Mesenteric fat pad (tissue), 1 donor: ENCODE measurements around the gene DGKG. TPM values are rescaled to one million over a fixed set of nuclear protein-coding genes. Genes with fewer than 3 reads are reported as not detected.

ENCODE experiments used
- DNase-seq: peaks from one replicate; pipeline ENCODE4 v3.0.0-alpha.2; 2020; ENCODE audit warnings: low spot score
- total RNA-seq: library from RNA; stranded (reverse); fragmentation: NEBNext Ultra II Directional; extraction: Animal tissue kit (Norgen Biotek cat#: 25700); gene quantifications from one replicate; pipeline ENCODE4 v1.2.1, GENCODE V29; 2021
- donor health status: DM: yes; HTN: yes; CAD: no.

The DGKG gene
- total RNA-seq, 1 donor from 2014 or later: 1.7 TPM

DNA sequence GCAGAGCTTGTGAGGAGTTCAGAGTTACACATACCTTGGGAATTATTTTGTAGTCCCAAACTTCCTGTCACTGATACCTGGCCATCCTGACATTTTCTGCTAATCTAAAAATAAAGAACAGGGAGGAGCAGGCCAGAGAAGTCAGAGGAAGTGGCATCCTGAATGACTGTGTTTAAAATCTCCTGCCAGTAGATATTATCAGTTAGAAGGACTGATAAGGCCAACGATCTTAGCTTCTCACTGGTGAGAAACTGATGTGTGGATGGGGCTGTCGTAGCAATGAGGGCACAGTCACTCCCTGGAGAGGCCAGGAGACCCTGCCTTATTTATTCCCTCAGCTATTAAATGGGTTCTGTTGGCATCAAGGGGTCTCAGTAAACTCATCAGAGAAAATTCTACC is 115.1 kb downstream of the DGKG start:
- no peak for DNase-seq

DNA sequence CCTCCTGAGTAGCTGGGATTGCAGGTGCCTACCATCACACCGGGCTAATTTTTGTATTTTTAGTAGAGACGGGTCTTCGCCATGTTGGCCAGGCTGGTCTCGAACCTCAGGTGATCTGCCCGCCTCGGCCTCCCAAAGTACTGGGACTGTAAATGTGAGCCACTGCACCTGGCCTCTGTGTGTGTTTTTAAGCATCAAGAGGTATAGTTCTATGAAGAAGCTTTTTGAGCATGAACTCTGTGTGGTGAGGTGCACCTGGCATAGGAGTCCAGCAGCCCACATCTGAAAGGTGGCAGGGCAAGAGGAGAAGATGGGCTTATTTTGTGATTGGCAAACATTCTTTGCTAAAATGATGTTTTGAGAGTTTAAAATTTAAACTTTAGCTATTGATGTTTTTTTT is 118.0 kb downstream of the DGKG start:
- no peak for DNase-seq

- DNase-seq: no peak
Measured at GRCh38 chr3:186241910-186242821, 119.9 kb downstream of the DGKG start.

GRCh38 chr3:186239321-186239720 is 122.7 kb downstream of the DGKG start:
- no peak for DNase-seq

- DNase-seq: no peak
Measured at GRCh38 chr3:186237915-186238314, 124.1 kb downstream of the DGKG start.

DNA sequence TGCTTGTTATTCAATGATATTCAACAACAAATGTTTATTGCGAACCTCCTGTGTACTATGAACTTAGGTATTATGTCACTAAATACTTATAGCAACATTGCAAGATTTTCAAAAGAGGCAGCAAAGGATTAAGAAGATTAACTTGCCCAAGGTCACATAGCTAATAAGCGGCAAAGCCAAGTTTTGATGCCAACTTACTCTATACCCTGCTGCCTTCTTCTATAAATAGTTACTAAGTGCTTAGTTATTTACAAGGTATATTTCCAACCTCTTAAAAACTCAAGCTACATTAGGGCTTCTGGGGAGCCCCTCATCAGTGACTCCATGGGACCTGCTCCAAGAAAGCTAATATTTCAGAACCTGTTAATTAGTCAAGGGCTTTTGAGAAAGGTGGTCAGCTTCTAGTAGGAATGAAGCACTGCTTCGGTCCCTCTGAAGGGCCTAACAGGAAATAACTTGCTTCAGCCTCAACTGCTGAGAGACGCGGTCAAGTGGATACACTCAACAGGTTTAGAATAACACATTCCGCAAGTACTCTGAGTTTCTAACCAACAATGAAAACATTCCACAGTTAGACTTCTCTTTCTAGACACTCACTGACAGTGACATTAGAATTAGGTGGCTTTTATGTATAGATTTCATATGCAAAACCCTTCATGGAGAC is 125.5 kb downstream of the DGKG start:
- DNase-seq: no peak

- DNase-seq: no peak
Measured at GRCh38 chr3:186235554-186235953, 126.5 kb downstream of the DGKG start.

DNA sequence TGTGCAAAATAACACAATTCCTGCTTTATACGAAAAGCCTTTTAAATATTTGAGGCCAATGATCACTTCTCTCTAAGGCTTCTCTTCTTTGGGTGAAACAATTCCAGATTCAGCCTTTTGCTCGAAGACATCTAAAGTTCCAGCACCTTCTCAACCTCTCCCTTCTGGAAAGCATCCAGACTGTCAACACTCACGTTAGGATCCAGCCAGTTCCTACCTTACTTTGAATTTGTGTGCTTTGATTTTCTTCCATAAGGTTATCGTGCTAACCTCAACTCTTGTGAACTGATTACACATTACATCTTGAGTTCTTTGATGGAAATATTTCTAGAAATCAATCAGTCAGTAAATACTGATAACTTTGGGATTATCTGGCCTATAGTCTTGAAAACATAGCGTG is 127.9 kb downstream of the DGKG start:
- DNase-seq: no peak

DNA sequence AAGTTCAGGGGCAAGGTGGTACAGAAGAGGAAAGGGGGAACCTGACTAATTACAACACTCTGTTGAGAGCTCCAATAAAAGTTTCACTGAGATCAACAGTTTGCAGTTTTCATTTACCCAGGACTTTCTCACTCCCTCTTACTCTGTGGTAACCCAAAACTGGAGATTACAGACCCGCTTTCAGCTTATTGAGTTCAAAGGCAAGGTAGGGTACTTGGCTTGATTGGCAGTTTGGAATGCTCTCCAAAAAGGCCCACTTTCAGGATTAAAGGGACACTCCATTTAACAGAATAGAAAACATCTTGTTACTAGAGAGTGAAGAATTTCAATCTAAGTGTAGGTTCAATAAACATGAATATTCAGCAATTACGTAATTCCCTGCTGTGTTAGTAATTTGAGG is 135.6 kb downstream of the DGKG start:
- DNase-seq: no peak

DNA sequence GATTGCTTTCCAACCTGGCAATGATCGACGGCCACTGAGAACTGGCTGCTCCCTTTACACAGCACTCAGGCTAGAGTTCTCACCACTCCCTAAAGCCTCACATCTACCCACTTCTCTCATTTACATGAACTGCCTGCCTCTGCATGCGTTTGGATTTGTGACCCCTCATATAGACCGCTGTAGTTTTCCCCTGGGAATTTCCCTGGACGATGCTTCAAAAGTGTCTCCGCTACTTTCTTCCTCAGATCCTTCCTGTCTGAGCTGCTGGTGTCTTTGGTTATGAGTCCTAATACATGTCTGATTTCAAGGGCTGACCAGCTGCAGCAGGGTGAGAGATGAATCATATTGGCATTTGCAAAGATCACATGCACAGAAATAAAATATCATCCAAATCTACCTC is 136.4 kb downstream of the DGKG start:
- DNase-seq: no peak

- no peak for DNase-seq
Measured at GRCh38 chr3:186224041-186224610, 137.9 kb downstream of the DGKG start.

- DNase-seq: no peak
Measured at GRCh38 chr3:186223476-186223875, 138.6 kb downstream of the DGKG start.

GRCh38 chr3:186221760-186222378 is 140.2 kb downstream of the DGKG start:
- DNase-seq: no peak

- no peak for DNase-seq
Measured at GRCh38 chr3:186220911-186221645, 141.0 kb downstream of the DGKG start.

GRCh38 chr3:186220365-186220764 is 141.7 kb downstream of the DGKG start:
- DNase-seq: no peak

GRCh38 chr3:186219211-186219638 is 142.8 kb downstream of the DGKG start:
- no peak for DNase-seq

DNA sequence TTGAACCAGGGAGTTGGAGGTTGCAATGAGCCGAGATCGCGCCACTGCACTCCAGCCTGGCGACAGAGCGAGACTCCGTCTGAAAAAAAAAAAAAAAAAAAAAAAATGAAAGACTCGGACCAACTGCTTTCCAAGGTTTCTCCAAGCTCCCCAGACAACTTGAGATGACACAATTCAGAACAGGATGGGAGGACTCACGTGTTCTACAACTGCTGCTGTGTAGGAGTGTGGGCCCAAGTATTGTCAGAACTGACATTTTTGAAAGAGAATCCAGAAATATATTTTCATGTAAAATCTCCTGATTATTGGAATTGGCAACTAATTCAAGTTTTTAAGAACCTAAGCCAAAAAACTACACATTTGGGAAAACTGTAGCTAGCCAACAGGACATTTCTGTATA is 143.6 kb downstream of the DGKG start:
- DNase-seq: no peak

- no peak for DNase-seq
Measured at GRCh38 chr3:186217820-186218164, 144.2 kb downstream of the DGKG start.

- DNase-seq: no peak
Measured at GRCh38 chr3:186216900-186217819, 144.9 kb downstream of the DGKG start.

GRCh38 chr3:186214670-186215069 is 147.4 kb downstream of the DGKG start:
- no peak for DNase-seq
